NCI-H226 (cell line): ENCODE data around the gene FAM222A.

Source experiments
- DNase-seq: peaks from one replicate; pipeline ENCODE4 v3.0.0-alpha.2; 2015

Gene FAM222A

DNA sequence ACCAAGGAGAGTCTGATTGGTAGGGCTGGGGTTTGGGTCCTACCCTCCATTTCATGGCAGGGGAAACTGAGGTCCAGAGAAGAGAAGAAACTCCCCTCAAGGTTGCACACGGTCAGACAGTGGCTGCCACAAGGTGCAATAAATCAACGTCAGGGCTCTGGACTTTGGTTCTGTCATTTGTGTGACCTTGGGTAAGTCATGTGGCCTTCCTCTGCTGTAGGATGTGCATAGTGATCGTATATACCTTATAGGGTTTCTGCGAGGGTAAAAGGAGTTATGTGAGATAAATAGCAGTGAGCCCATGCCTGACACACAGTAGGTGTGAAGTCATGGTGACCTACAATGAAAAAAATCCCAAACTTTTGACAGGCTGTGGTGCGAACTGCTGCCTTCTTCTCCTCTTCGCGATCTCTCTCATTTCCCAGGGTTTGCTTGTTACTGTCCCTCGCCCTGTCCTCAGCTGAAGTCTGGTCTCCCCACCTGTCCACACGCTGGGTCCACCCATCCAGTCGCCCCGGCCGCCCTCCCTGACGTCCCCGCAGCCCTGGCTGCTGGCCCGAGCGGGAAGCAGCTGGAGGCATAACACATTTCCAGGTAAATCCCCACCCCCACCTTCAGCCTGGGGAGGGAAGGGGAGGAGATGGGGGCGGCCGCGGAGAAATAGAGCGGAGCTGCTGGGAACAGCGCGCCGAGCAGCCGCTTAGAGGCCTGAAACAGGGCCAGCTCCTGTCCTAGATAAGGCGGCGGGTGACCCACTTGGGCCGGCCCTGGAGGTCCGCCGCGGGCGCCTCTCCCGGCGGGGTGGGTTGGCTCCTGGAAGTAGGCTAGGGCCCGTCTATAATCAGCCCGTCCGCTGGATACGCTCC lies 1.8 kb upstream of the FAM222A start:
- no peak for DNase-seq

DNA sequence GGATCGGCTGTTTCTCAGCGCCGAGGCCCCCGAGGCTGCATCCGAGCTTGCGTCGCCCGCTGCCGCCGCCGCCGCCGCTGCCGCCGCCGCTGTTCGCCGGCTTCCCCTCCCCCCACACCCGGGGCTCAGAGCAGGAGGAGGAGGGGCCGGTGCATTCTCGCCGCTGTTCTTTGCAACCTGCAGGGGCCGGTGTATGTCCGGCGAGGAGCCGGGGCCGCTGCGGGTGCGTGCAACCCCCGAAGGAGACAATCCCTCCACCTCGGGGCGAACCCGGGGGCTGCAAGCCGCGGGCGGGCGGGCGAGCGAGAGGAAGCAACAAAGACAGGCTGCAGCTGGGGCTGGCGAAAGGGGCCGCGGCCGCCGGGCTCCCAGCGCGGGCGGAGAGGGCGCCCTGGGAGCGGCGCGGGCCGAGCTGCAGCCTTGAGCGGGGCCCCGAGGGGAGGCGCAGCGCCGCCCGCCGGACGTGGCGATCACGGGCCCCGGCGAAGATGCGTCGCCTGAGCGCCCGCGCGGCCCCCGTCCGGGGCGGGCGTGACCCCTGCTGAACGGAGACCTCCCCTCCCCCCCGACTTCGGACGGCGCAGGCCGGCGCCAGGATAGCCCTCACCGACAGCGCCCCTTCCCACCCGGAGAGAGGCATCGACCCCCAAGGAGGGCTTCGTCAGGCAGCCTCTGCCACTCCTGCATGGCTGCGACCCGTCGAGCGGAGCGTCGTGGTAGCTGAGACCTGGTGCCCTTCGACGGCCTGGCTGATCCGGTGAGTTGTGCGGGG lies 702 bp downstream of the FAM222A start:
- peak; percentile 6 for DNase-seq

DNA sequence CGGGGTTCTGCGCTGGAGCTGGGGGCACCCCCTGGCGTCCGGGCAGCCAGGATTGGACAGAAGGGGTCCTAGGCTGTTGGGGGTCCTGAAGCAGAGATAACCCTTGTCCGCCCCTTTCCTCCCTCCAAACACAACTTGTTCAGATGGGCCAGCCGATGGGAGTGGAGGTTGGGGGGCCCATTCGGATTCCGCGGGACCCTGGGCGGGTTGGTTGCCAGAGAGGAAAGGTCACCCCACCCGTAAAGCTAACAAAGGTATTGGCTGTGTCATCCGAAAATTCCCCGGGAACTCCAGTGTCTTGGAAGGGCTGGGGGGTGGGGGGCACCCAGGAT lies 1.3 kb downstream of the FAM222A start:
- no peak for DNase-seq

DNA sequence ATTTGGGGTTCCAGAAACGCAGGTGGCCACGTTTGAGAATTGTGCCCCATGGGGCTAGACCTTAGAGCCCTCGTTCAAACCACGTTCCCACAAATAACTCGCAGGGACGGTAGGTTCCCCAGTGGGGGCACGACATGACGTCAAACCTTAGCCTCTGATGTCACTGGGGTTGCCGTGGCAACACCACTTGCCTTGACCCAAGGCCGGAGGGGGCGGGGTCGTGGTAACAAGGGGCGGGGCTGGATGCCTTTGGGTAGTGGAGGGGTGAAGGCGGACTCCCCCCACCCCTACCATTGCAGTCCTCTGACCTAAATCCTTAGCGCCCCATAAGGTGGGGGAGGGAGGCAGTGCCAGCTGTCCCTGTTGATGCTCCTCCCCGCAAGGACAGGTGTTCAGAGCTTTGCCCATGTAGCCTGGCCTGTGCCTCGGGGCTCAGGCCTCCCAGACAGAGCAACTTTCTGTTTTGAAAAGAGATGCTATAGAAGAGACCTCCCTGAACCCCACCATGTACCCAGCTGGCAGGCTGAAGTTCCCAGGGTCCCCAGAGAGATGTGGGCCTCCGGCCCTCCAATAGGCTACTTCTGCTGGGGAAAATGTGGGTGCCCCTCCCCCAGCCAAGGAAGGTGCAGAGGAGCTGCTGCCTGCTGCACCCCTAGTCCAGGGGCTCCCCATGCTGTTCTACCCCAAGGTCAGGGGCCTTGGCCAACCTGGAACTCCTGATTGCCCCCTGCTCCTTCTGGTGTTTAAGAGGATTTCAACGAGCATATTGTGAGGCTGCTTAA lies 1.9 kb downstream of the FAM222A start:
- no peak for DNase-seq

DNA sequence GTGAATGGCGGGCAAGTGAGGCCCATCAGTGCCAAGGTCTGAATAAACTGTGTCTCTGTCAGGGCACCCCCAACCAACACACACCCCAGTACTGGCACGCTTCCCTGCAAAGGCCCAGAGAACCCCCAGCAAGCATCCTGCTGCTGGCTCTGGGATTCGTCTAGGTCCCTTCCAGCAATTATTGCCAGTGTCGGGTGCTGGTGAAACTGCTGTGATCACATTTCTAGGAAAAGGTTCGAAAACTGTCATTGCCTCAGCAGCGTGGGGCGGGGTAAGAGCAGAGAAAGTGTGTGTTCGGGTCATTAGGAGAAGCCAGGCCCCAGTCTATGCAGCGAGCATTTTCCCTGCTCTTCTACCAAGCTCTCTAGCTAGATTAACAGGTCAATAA lies 2.5 kb downstream of the FAM222A start:
- no peak for DNase-seq

DNA sequence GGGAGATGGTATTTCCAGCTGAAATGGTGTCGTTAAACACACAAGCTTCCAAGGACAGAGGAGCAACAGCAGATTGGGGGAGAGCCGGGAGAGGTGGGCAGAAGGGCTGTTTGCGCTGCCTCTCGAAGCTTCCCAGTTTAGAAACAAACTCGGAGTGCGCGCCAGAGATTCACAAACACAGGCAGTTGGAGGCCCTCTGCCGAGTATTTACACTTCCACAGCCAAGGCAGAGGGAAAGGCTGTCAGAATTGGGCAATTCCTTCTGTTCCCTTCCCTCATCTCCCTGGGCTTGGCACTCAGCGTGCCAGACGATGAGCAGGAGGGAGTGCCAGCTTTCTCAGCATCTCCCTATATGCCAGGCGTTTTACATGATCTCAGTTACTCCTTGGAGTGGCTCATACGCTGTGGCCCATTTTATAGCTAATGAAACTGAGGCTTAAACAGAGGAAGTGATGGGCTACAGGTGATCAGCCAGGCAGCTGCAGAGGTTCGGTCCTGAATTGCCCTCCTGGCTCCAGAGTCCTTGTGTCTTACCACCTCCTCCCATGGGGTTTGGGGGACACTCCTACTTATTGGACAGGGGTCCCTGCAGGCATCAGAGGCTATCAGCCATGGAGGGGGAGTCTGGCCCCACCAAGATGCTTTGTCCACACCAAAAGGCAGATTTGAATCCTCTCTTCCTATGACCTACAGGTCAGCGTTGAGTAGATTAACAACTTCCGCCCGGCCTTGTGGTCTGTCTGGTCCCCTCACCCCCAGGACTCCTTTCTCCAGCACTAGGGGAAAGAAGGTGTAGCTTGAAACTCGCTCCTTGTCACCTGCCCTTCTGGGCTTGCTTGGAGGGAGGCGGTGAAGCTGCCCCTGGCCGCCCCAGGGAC lies 3.1 kb downstream of the FAM222A start:
- no peak for DNase-seq

DNA sequence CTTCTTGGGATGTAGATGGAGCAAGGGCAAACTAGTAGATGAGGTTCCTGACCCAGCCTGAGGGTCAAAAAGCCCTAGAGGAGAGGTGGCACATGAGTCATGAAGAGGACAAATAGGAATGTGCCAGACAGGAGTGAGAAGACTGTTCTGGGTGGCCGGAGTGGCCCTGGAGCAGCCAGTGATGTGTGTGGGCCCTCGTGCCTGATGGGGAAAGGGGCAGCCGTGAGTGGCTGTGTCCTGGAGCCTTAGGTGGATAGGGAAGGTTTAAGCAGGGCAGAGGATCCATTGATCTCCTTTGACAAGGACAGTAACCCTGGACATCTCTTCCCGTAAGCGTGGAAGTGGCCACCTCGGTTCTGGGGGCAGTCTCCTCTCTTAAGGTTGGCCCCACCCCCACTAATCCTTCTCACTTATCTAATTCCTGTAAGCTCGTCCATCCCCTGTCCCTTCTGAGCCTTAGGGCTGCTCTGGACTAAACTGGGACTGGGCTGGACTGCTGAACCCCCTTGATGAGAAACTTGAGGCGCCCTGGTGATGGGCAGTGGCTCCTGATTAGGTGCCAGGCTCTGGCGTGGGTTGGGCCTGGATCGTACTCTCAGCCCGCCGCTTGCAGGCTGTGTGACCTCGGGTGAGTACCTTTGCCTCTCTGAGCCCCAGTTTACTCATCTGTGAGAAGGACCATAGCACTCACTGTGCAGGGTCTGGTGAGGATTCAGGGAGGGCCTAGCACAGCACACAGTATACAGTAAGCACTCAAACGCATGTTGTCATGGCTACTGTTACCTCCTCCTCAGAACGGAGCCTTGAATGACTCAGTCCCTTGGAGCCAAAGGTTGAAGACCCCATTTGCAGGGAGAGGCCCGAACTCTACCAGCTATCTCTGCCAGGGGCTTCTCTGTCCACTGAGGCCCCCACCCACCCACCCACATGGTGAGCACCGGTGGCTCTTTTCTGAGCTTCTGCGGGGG lies 4.0 kb downstream of the FAM222A start:
- DNase-seq = no peak

DNA sequence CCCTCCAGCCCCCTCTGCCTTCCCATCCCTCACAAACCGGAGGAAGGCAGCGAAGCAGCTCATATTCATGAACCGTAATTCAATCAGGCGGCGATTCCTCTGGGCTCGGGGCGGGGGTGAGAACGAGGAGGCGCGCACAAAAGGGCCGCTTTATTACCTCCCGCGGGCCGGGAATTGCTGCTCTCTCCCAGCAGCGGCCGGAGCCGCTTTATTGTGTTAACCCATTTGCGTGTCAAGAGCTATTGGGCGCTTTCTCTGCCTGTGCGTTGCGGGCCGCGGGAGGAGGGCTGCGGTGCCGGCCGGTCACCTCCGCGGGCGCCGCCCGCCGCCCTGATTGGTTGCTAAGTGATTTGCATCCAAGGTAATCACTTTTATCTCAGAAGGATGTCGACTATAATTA lies 4.8 kb downstream of the FAM222A start:
- no peak for DNase-seq

DNA sequence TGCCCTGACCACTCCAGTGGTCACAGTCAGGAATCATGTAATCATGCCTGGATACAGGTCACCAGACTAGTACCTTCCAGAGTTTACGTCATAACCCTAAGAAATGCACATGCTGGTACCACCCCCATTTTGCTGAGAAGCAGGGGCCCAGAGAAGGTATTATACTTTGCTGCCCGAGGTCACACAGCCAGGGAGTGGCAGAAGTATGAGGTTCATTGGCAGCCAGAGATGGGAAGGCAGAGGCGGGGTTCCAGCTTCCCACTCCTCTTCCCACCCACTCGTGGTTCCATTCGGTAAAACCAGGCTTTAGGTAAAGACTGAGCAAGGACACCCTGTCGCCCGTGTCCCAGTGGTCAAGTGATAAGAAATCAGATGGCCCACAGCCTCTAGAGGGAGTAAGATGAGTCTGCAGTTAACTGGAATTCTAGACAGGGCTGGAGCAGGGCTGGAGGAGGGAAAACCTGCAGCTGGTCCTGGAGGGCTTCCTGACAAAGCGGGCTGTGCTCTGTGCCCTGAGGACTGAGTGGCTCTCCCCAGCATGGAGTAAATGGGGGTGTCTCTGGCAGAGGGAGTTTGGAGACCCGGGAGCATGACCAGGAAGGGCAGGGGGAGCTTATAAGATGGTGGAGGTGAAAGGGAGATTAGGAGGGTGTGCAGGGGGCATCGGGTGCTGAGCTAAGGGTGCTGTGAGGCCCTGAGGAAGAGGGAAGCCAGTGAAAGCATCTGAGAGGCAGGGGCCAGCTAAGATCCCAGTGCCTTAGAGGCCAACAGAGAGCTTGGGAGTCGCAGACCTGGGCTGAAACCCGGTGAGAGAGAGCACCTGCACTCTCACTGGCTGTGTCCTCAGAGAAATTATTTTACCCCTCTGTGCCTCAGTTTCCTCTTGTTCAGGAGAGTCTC lies 5.7 kb downstream of the FAM222A start:
- DNase-seq = no peak

DNA sequence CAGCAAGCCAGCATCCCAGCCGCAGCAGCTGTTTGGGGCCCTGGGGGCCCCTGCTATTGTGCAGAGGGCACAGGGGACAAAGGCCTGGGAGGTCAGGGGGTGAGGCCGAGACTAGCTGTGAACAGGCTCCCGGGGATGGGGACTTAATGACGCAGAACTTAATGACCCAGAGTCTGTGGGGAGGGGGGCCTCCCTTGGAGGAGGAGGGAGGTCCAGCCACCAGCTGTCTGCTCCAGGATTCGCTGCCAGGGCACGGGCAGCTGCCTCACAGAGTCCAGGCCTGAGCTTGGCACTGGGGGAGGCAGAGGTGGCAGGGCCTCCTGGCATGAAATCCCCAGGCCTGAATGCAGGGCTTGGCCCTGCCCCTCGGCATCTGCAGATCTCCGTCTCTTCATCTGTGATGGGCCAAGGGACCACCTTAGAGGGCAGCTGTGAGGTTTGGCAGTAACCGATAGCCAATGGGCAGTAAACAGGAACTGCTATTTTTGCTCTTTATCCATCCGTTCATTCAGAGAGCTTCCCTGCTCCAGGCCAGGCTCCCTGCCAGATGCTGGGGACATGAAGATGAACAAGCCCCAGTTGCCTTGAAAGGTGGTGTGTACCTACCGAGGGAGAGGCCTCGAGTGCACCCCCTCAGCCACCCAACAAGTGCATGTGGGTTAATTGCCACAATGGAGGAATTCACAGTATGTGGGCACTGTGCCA lies 6.7 kb downstream of the FAM222A start:
- DNase-seq = no peak

DNA sequence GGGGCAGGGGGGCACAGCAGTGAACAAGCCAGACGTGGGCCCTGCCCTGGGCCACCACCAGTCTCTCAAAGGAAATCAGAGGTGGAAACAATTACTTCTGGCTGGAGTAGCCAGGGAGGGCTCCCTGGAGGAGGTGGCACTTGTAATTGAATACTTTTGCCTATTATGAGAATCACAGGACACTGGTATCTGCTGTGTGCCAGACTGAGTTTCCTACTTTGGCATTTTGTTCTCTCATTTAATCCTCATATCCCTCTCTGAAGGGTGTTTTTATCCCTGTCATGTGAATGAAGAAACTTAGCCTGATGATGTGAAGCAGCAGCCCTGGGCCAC lies 7.2 kb downstream of the FAM222A start:
- DNase-seq = no peak

DNA sequence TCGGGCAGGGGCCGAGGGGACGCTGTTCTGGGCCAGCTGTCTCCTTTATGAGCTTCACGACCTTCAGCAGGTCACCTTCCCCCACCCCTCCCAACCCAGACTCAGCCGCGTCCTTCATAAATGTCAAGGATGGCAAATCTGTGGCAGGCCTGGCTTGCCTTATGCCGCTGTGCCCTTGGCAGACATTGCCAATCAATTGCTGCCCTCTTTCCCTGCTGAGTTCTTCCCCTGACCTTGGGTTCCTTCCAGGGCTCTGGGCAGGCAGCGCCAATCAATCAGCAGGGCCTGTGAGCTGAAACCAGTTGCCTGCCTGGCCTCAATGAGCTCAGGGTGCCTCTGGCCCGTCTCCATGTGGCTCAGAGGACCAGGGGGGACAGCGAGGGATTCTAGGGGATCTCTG lies 7.7 kb downstream of the FAM222A start:
- DNase-seq = no peak

DNA sequence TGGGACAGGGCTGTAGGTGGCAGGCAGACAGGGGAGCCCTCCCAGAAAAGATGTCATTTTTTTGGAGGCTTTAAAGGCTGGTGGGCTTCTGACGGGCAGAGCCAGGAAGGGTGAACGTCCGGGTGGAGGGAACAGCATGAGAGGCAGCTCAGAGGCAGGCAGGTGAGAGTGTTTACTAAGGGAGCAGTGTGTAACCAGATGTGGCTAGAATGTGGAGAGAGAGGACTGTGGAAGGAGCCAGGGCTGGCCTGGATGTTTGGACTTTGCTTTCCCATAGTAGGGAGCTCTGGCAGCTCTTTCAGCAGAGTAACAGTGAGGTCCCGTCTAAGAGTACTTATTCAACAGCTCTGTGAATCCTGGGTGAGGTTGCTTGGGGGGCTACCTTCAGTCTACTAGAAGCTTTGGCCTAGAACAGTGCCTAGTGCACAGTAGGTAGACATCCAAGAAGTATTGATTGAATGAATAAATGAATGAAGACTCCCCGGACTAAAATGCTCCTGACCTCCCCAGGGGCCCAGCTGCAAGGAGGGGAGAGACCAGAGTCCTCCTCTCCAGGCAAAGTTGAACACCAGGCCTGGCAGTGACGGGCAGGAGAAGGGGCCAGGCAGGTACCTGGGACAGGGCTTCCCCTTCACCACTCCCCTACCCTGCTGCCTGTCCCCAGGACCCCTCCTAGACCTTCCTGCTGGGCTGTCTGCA lies 8.5 kb downstream of the FAM222A start:
- no peak for DNase-seq

DNA sequence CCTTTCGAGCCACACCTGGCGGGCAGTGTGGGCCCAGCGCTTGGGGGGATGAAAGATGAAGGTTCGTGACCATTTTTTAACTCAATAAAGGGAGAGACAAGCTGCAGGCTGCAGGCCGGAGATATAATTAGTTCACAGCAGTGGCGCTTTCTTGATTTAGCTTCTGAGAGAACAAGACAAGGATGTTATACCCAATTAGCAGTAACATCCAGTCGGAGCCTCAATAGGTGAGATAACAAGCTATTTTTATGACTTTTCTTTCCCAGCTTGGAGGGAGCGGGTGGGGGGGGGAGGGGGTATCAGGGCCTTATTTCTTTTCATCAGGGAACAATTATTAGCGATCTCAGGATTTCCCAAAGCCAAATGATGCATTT lies 9.1 kb downstream of the FAM222A start:
- no peak for DNase-seq

DNA sequence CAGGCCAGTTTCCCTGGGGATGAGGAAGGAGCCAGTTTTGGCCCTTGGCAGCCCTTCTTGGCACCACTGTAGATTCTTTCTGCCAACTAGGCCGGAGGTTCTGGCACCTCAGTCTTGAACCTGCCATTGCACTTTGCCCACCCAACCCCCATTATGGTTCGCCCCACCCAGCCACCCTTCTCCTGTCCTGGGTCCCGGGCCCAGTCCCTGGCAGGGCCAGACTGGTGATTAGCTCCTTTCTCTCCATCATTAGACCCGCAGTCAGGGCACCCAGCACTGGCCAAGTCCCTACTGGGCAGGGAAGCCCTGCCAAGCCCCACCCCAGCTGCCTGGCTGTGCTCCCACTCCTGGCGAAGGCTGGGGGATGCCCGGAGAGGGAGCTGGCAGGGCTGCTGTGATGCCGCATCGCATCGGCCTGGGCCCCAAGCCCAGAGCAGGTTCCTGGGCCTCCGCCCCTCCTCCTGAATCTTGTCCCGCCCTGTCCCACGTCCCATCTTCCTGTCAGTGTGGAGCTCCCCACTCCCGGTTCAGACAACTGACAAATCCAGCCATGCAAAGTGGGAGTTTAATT lies 9.8 kb downstream of the FAM222A start:
- DNase-seq = no peak

DNA sequence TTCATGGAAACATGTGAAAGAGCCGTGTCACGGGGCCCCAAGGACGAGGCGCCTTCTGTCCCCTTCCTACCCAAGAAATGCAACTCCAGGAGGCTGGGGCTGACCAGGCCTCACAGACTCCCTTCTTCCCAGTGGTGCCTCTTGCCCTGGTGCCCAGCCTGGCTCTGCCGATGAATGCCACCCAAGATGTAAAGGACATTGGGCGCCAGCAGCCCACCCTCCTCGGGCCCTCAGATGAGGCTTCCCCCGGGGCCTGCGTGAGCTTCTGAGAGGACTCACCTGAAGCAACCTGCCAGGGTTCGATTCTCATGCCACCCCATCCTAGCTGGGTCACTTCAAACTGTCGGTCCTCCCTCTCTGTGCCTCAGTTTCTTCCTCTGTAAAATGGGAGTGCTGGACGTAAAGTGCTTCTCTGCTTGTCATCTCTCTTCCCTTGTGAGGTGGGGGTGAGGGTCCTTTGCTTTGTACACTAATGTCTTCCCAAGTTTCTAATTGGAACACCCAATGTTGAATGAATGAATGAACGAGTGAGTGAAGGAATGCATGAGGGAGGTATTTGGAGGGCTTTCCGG lies 10.8 kb downstream of the FAM222A start:
- DNase-seq = no peak

DNA sequence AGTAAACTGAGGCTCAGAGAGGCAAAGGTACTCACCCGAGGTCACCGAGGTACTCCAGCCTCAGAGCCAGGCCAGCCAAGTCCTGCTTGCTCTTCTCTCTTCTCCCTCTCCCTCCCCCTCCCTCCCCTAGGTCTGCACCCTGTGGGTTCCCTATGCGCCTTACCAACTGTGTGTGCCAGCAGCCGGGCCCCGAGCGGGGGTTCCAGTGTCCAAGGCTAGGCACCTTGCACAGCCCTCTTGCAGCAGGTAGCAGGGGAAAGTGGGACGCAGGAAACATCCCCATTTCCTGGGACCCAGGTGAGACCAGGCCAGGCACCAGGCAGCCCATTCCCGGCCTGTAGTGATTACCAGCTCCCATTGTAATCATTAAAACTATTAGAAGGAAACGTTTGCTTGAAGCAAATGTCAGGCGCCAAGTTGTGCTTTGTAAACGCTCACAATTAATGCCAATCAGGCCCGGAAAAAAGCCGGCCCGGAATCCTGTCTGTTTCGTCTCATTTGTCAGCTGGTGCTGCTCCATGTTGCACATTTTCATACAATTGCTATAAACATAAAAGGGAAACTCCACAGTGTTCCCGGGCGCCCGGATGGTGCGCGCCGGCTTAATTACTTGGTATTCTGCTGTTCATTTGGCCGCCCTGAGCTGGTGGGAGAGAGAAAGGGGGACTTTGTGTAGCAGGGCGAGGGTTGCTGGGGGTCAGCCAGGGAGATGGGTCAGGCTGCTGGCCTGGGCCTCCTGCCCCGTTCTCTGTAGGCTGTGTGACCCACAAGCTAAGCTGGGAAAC lies 11.9 kb downstream of the FAM222A start:
- DNase-seq = no peak

DNA sequence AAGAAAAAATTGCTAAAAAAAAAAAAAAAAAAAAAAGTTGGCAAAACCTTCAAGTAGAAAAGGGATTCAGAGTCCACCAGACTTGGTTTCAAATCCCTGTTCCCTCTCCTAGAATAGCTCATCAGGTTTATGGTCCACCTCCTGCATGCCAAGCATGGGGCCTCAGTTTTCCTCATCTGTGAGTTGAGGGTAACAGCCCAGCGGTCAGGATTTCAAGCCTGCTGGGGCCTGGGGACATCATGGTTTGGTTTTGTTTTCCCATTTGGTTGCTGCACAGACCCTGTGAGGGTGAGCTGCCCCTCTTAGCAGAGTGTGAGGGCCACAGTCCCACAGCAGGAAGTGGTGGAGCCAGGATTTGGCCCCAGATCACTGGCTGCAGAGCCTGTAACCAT lies 12.5 kb downstream of the FAM222A start:
- DNase-seq = no peak
